Colonic mucosa (tissue), 4 donors: ENCODE results near the gene HP1BP3. TPM values are rescaled to one million over a fixed set of nuclear protein-coding genes. Genes with fewer than 3 reads are reported as not detected.

Experiments
- DNase-seq: peaks from one replicate; pipeline ENCODE4 v3.0.0-alpha.2; 2020
- H3K27ac ChIP-seq: fragments of 200-600 bp; one replicate; pipeline ENCODE4 v1.8.0; 2021
- H3K27me3 ChIP-seq: fragments of 200-600 bp; one replicate; pipeline ENCODE4 v1.8.0; 2021
- H3K36me3 ChIP-seq: fragments of 200-600 bp; one replicate; pipeline ENCODE4 v1.8.0; 2021
- H3K4me1 ChIP-seq: fragments of 200-600 bp; one replicate; pipeline ENCODE4 v1.8.0; 2021; ENCODE audit warnings: mild to moderate bottlenecking
- H3K4me3 ChIP-seq: fragments of 200-600 bp; one replicate; pipeline ENCODE4 v1.8.0; 2021
- H3K9ac ChIP-seq, 2 donors: one replicate each; pipeline ENCODE4 v1.7.0; 2013; ENCODE audit warnings: control low read depth in 2 of 2, low read depth in 2 of 2, low read length in 2 of 2
- H3K9me3 ChIP-seq: fragments of 200-600 bp; one replicate; pipeline ENCODE4 v1.8.0; 2021
- intact Hi-C: fragments of 100-400 bp; cut with DNase I; formaldehyde crosslinking; loops from one replicate; pipeline ENCODE4 v1.14.1; 2022
- total RNA-seq, 2 donors: library from RNA; stranded (reverse); fragmentation: NEBNext Ultra II Directional in 1 of 2; extraction: Animal tissue kit (Norgen Biotek cat#: 25700) in 1 of 2; gene quantifications; one replicate each; pipeline ENCODE4 v1.2.1, GENCODE V29; 2021
- TF ChIP-seq, protein P1 (sequence below): fragments of 200-600 bp; IDR thresholded peaks from one replicate; pipeline ENCODE4 v1.8.0; 2022; ENCODE audit warnings: antibody characterized with exemption, mild to moderate bottlenecking
- donor health status: healthy.
- donor health status: DM: no; HTN: no; CAD: no.
- donor health status: DM: no; HTN: no; CAD: no.

HP1BP3 gene
- total RNA-seq, 2 donors from 2014 or later = 165 to 210 TPM

DNA sequence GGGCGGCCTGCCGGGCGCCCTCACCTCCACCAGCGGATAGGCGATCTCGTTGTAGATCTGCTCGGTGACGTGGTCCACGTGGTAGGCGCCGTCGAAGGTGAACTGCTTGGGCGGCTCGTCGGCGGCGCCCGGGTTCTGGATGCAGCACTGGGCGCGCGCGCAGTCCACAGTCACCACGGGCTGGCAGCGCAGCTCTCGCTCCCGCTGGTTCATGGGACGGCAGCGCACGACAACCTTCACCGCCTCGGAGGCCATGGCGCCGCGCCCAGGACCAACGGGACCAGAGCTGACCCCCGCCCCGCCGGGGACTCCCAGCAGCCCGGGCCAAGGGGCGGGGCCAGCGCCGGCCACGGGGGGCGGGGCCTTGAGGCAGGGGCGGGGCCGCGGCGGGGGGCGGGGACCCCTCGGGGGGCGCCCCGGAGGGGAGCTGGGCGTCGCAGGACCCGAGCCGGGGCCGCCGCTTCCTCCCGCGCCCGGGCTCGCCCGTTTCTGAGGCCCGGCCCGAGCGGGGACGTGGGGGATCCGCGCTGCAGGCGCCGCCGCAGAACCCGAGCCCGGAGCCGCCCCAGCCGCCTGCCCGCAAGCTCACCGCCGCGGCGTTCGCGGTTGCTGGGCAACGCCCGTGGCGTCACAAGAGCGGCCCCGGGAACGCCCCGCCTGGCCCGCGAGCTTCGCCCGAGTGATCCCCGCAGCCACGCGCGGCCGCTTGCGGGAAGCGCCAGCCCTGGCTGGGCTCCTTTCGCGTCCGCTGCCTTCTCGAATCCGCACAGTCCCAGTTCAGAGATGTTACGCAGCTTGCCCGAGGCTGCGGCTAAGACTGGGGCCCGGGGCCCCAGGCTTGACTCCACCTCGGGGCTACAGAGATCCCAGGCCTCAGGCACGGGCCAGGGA lies 69.4 kb downstream of the HP1BP3 start, which contains the start of gene KIF17:
KIF17 (minus strand) TSS at position 556 of the 891 bp plus-strand sequence; CDS start at position 255, 301 bp downstream.
- H3K4me1 ChIP-seq = no peaks in the 10 kb centered on the region
- peaks cover 11% of the 10 kb centered on the region for H3K27me3 ChIP-seq
- no peak within 1 kb of the TSS for H3K9ac ChIP-seq
- DNase-seq = peak; percentile 78
- intact Hi-C loops = no loop called here
- H3K9me3 ChIP-seq = no peaks in the 10 kb centered on the region
- no peaks in the 10 kb centered on the region for H3K36me3 ChIP-seq
- TF ChIP-seq, protein P1, sequence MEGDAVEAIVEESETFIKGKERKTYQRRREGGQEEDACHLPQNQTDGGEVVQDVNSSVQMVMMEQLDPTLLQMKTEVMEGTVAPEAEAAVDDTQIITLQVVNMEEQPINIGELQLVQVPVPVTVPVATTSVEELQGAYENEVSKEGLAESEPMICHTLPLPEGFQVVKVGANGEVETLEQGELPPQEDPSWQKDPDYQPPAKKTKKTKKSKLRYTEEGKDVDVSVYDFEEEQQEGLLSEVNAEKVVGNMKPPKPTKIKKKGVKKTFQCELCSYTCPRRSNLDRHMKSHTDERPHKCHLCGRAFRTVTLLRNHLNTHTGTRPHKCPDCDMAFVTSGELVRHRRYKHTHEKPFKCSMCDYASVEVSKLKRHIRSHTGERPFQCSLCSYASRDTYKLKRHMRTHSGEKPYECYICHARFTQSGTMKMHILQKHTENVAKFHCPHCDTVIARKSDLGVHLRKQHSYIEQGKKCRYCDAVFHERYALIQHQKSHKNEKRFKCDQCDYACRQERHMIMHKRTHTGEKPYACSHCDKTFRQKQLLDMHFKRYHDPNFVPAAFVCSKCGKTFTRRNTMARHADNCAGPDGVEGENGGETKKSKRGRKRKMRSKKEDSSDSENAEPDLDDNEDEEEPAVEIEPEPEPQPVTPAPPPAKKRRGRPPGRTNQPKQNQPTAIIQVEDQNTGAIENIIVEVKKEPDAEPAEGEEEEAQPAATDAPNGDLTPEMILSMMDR = no peak
- H3K4me3 ChIP-seq = peak within 1 kb of the TSS; percentile 34
- no peak within 1 kb of the TSS for H3K27ac ChIP-seq

DNA sequence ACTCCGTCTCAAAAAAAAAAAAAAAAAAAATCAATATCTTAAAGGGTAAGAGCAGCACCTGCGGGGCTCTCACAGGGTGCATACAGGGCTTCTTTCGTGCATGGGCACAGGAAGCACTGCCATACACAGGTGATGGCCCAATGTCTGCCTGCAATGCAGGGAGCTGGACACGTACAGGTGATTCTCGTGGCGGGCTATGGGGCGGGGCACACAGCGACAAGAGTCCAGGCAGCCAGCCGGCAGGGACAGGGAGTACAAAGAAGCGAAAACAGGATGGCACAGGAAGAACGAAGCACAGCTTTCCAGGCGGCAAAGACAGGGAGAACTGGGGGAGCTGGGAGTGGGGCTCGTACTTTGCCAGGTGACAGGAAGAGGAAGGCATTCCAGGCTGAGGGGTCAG lies 70.9 kb downstream of the HP1BP3 start:
- Histone ChIP-seq H3K27me3 (peaks cover 11% of the 10 kb centered on the region), H3K36me3 (no peaks in the 10 kb centered on the region), H3K9ac (no peak overlapping the region), H3K9me3 (no peaks in the 10 kb centered on the region), H3K4me3 (no peak overlapping the region), H3K27ac (no peak overlapping the region), H3K4me1 (no peaks in the 10 kb centered on the region)
- TF ChIP-seq, protein P1 = no peak
- DNase-seq = no peak
- intact Hi-C loops = no loop called here

DNA sequence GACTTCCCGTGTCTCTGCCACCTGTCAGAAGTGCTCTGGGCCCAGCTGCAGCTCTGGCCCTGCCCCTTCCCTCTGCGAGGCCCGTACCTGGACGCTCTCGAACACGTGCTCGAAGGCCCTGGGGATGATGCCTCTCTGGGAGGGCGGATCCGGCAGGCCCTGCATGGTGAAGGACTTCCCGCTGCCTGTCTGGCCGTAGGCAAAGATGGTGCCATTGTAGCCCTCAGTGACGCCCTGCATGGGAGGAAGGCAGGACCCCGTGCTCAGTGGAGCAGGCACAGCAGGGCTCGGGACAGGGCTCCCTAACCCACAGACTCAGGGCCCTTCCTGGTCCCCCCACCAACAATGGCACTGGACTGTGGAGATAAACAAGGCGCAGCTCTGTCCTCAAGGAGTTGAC lies 71.7 kb downstream of the HP1BP3 start:
- no peaks in the 10 kb centered on the region for H3K9me3 ChIP-seq
- DNase-seq = no peak
- no peak overlapping the region for H3K27ac ChIP-seq
- H3K4me1 ChIP-seq = no peaks in the 10 kb centered on the region
- TF ChIP-seq, protein P1 = no peak
- no peak overlapping the region for H3K9ac ChIP-seq
- intact Hi-C loops = no loop called here
- H3K4me3 ChIP-seq = no peak overlapping the region
- peaks cover 11% of the 10 kb centered on the region for H3K27me3 ChIP-seq
- H3K36me3 ChIP-seq = no peaks in the 10 kb centered on the region

DNA sequence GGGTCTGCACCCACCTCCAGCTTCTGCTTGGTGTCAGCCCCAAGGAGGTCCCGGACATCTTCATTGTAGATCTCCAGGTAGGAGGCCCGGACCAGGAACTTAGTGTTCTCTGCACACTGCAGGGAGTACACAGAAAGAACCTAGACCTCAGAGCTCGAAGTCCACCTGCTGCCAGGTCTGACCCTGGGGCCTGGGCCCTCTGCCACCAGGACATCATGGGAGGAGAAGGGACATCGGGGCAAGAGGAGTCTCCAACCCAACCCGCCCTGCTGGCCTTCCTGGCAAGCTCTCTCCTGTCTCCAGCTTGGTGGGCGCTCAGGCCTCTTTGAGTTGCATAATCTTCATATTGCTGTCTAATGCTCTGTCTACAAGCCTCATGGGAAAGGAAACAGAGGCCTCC lies 73.7 kb downstream of the HP1BP3 start:
- no peaks in the 10 kb centered on the region for H3K9me3 ChIP-seq
- H3K27ac ChIP-seq = no peak overlapping the region
- H3K9ac ChIP-seq = no peak overlapping the region
- no peaks in the 10 kb centered on the region for H3K4me1 ChIP-seq
- no peak for DNase-seq
- H3K4me3 ChIP-seq = no peak overlapping the region
- TF ChIP-seq, protein P1 = no peak
- peaks cover 11% of the 10 kb centered on the region for H3K27me3 ChIP-seq
- intact Hi-C loops = no loop called here
- H3K36me3 ChIP-seq = no peaks in the 10 kb centered on the region

DNA sequence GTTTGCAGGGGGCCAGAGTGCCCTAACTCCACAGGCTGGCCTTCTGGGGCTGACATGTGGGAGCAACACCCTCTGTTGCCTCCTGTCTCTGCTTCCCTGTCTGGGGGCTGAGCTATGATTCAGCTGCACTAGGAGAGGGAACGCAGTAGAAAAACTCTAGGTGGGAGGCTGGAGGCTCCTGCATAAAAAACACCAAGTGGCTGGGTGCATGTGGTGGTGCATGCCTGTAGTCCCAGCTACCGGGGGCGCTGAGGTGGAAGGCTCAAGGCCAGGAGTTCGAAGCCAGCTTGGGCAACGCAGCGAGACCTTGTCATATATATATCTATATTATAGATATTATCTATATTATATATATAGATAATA lies 74.9 kb downstream of the HP1BP3 start:
- TF ChIP-seq, protein P1 = no peak
- intact Hi-C loops = no loop called here
- Histone ChIP-seq H3K9me3 (no peaks in the 10 kb centered on the region), H3K4me1 (no peaks in the 10 kb centered on the region), H3K9ac (no peak overlapping the region), H3K27me3 (peaks cover 9% of the 10 kb centered on the region), H3K4me3 (no peak overlapping the region), H3K27ac (no peak overlapping the region), H3K36me3 (no peaks in the 10 kb centered on the region)
- no peak for DNase-seq
